H9 (cell line): ENCODE results near the gene MINDY4. TPM values are rescaled to one million over a fixed set of nuclear protein-coding genes. Genes with fewer than 3 reads are reported as not detected.

Source experiments
- DNase-seq: peaks from one replicate; pipeline ENCODE4 v3.0.0-alpha.2; 2017
- H2AFZ ChIP-seq: one replicate; pipeline ENCODE4 v1.6.1; 2013; ENCODE audit warnings: mild to moderate bottlenecking, low read length, control low read depth, moderate library complexity
- H2AK5ac ChIP-seq: 2 replicates; pipeline ENCODE4 v1.6.1; 2013; ENCODE audit warnings: low read length, control low read depth, mixed read lengths; ENCODE audit not compliant: insufficient read length
- H2BK120ac ChIP-seq: one replicate; pipeline ENCODE4 v1.6.1; 2013; ENCODE audit warnings: low read depth, mild to moderate bottlenecking, low read length, control low read depth, inconsistent platforms; ENCODE audit not compliant: poor library complexity, severe bottlenecking
- H2BK12ac ChIP-seq: 2 replicates; pipeline ENCODE4 v1.6.1; 2013; ENCODE audit warnings: low read length, control low read depth, mixed read lengths, low read depth; ENCODE audit not compliant: insufficient read length
- H2BK15ac ChIP-seq: 2 replicates; pipeline ENCODE4 v1.6.1; 2013; ENCODE audit warnings: low read depth, low read length, control low read depth
- H2BK20ac ChIP-seq: one replicate; pipeline ENCODE4 v1.6.1; 2013; ENCODE audit warnings: low read depth, mild to moderate bottlenecking, low read length, control low read depth, inconsistent platforms; ENCODE audit not compliant: poor library complexity, severe bottlenecking
- H2BK5ac ChIP-seq: 2 replicates; pipeline ENCODE4 v1.6.1; 2013; ENCODE audit warnings: low read length, control low read depth, mixed read lengths; ENCODE audit not compliant: insufficient read length
- H3K14ac ChIP-seq: 2 replicates; pipeline ENCODE4 v1.6.1; 2013; ENCODE audit warnings: low read length, control low read depth; ENCODE audit not compliant: insufficient read depth
- H3K18ac ChIP-seq: 2 replicates; pipeline ENCODE4 v1.6.1; 2013; ENCODE audit warnings: low read depth, mild to moderate bottlenecking, mixed read lengths, low read length, control low read depth; ENCODE audit not compliant: insufficient read length
- H3K23ac ChIP-seq: 2 replicates; pipeline ENCODE4 v1.6.1; 2013; ENCODE audit warnings: low read length, control low read depth, mixed read lengths, low read depth; ENCODE audit not compliant: insufficient read length
- H3K23me2 ChIP-seq: 2 replicates; pipeline ENCODE4 v1.6.1; 2013; ENCODE audit warnings: low read depth, mild to moderate bottlenecking, mixed read lengths, low read length, control low read depth; ENCODE audit not compliant: insufficient read length, poor library complexity, severe bottlenecking
- H3K27ac ChIP-seq: 2 replicates; pipeline ENCODE4 v1.5.1; 2013; ENCODE audit warnings: low read length, control low read depth, mixed read lengths, low read depth; ENCODE audit not compliant: insufficient read length
- H3K27me3 ChIP-seq: 2 replicates; pipeline ENCODE4 v1.6.1; 2013; ENCODE audit warnings: low read length, control low read depth, inconsistent platforms; ENCODE audit not compliant: insufficient read depth
- H3K4ac ChIP-seq: 2 replicates; pipeline ENCODE4 v1.6.1; 2013; ENCODE audit warnings: low read depth, mild to moderate bottlenecking, control low read depth, inconsistent platforms, low read length, moderate library complexity
- H3K4me1 ChIP-seq: 2 replicates; pipeline ENCODE4 v1.6.1; 2013; ENCODE audit warnings: low read length, control low read depth, inconsistent platforms; ENCODE audit not compliant: insufficient read depth
- H3K4me2 ChIP-seq: 2 replicates; pipeline ENCODE4 v1.6.1; 2013; ENCODE audit warnings: low read length, control low read depth, mixed read lengths; ENCODE audit not compliant: insufficient read length, insufficient read depth
- H3K56ac ChIP-seq: 2 replicates; pipeline ENCODE4 v1.6.1; 2013; ENCODE audit warnings: low read depth, mild to moderate bottlenecking, mixed read lengths, low read length, control low read depth; ENCODE audit not compliant: insufficient read length
- H3K79me1 ChIP-seq: 2 replicates; pipeline ENCODE4 v1.6.1; 2013; ENCODE audit warnings: low read depth, mild to moderate bottlenecking, moderate library complexity, low read length, control low read depth, inconsistent platforms; ENCODE audit not compliant: insufficient read depth, poor library complexity, severe bottlenecking
- H3K79me2 ChIP-seq: 2 replicates; pipeline ENCODE4 v1.6.1; 2013; ENCODE audit warnings: low read length, control low read depth, inconsistent platforms; ENCODE audit not compliant: insufficient read depth
- H3K9ac ChIP-seq: 2 replicates; pipeline ENCODE4 v1.6.1; 2013; ENCODE audit warnings: low read length, control low read depth, mixed read lengths; ENCODE audit not compliant: insufficient read length; ENCODE audit errors: extremely low read depth
- H3K9me3 ChIP-seq: one replicate; pipeline ENCODE4 v1.6.1; 2013; ENCODE audit warnings: low read depth, low read length, inconsistent platforms; ENCODE audit not compliant: control insufficient read depth
- H3T11ph ChIP-seq: one replicate; pipeline ENCODE4 v1.6.1; 2013; ENCODE audit warnings: mild to moderate bottlenecking, low read length, control low read depth, inconsistent platforms
- H4K20me1 ChIP-seq: one replicate; pipeline ENCODE4 v1.6.1; 2013; ENCODE audit not compliant: control insufficient read depth, insufficient read length, insufficient read depth
- H4K5ac ChIP-seq: 2 replicates; pipeline ENCODE4 v1.6.1; 2013; ENCODE audit warnings: low read depth, mild to moderate bottlenecking, mixed read lengths, low read length, control low read depth; ENCODE audit not compliant: insufficient read length
- H4K8ac ChIP-seq: replicated peaks from 2 replicates; pipeline ENCODE4 v1.6.1; 2013; ENCODE audit warnings: low read length, control low read depth, mixed read lengths, low read depth; ENCODE audit not compliant: insufficient read length
- H4K91ac ChIP-seq: 2 replicates; pipeline ENCODE4 v1.6.1; 2013; ENCODE audit warnings: low read depth, mild to moderate bottlenecking, moderate library complexity, mixed read lengths, low read length, control low read depth; ENCODE audit not compliant: insufficient read length
- H3K27ac Mint-ChIP-seq, 3 experiments: 2 replicates in 2 of 3; 3 replicates in 1 of 3; pipeline ENCODE4 v1.8.0; 2020 to 2021; ENCODE audit warnings: mixed read lengths in 3 of 3, mild to moderate bottlenecking in 1 of 3, moderate library complexity in 1 of 3
- H3K27me3 Mint-ChIP-seq: 2 replicates; pipeline ENCODE4 v1.8.0; 2021; ENCODE audit warnings: low read depth, mild to moderate bottlenecking, moderate library complexity, mixed read lengths
- H3K36me3 Mint-ChIP-seq, 3 experiments: 2 replicates in 2 of 3; 3 replicates in 1 of 3; pipeline ENCODE4 v1.8.0; 2020 to 2021; ENCODE audit warnings: low read depth in 3 of 3, mixed read lengths in 3 of 3; ENCODE audit not compliant: insufficient read depth in 1 of 3
- H3K4me1 Mint-ChIP-seq, 2 experiments: 2 replicates each; pipeline ENCODE4 v1.8.0; 2020; ENCODE audit warnings: mixed read lengths in 2 of 2
- H3K4me3 Mint-ChIP-seq, 2 experiments: 2 replicates in 1 of 2; 3 replicates in 1 of 2; pipeline ENCODE4 v1.8.0; 2020 to 2021; ENCODE audit warnings: mild to moderate bottlenecking in 2 of 2, mixed read lengths in 2 of 2, moderate library complexity in 1 of 2
- H3K9me3 Mint-ChIP-seq, 2 experiments: 2 replicates in 1 of 2; 3 replicates in 1 of 2; pipeline ENCODE4 v1.8.0; 2020; ENCODE audit warnings: mild to moderate bottlenecking in 2 of 2, mixed read lengths in 2 of 2, moderate library complexity in 1 of 2
- WGBS: extraction: QIAGEN DNeasy Blood & Tissue Kit; methylation state at CpG from one replicate; pipeline ENCODE4 v1.1.7; 2013; ENCODE audit warnings: missing lambda C conversion rate, low lambda C conversion rate, mixed read lengths; ENCODE audit not compliant: insufficient read length; ENCODE audit errors: extremely low coverage; 5-methylcytosine and 5-hydroxymethylcytosine counted together
- total RNA-seq: library from RNA; stranded (reverse); gene quantifications from 2 replicates; pipeline ENCODE4 v1.2.1, GENCODE V29; 2021
- TF ChIP-seq, protein P1 (sequence below): fragments of 200-600 bp; sonication (generic); conservative IDR thresholded peaks from 3 replicates; pipeline ENCODE4 v1.8.0; 2021; ENCODE audit warnings: antibody characterized with exemption, mild to moderate bottlenecking

MINDY4 gene
- total RNA-seq, 1 experiment from 2014 or later: 3.1 TPM

DNA sequence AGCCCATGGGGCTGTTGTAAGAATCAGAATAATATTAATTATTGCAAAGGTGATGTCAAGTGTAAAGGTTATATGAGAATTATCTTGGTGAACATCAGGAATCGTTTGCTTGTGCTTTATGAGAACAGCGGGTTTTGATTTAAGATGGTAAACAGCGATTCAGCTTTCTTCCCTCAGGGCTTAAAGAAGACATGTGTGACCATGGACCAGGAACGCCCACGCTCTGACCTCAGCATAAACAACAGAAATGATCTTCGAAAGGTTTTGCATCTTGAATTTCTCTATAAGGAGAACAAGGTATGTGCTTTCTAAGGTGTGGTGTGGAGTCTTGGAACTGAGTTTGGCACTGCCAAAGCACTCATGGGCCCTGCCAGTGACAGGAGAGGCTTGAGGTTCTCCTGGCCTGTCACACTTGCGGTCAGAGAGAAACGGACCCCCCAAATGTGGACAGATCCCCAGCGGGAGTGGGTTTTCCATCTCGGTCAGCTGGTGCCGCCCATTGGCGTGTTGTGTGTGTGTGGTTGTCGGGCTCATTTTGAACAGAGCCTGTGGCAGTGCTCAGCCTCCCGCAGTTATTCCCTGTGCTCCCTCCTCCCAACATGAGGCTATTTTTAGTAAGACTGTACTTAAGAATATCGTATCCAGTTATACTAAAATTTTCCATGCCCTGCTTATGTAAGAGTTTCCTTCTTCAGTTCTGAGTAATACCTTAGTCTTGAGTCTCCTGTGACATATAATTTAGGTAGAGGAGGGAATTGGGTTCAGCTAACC is 7.2 kb downstream of the MINDY4 start:
- no peaks in the 10 kb centered on the region for H3K4me1 Mint-ChIP-seq
- no peak overlapping the region for H4K8ac ChIP-seq
- H4K5ac ChIP-seq: no peak overlapping the region
- no peaks in the 10 kb centered on the region for H3K27me3 ChIP-seq
- no peaks in the 10 kb centered on the region for H3K4me1 ChIP-seq
- H3K27ac ChIP-seq: no peak overlapping the region
- H3K18ac ChIP-seq: no peak overlapping the region
- H3K23me2 ChIP-seq: no peaks in the 10 kb centered on the region
- no peaks in the 10 kb centered on the region for H3K79me2 ChIP-seq
- no peak overlapping the region for H3K23ac ChIP-seq
- no peak overlapping the region for H2AFZ ChIP-seq
- no peak overlapping the region for H2BK12ac ChIP-seq
- no peaks in the 10 kb centered on the region for H3K9me3 ChIP-seq
- no peak overlapping the region for H3K4me3 Mint-ChIP-seq
- no peak overlapping the region for H3K27ac Mint-ChIP-seq
- H2BK15ac ChIP-seq: no peak overlapping the region
- no peak overlapping the region for H2BK20ac ChIP-seq
- H2BK5ac ChIP-seq: no peak overlapping the region
- no peaks in the 10 kb centered on the region for H3K79me1 ChIP-seq
- H4K20me1 ChIP-seq: no peaks in the 10 kb centered on the region
- H3K14ac ChIP-seq: no peak overlapping the region
- no peak overlapping the region for H4K91ac ChIP-seq
- no CpG with 5 or more reads among the region's 15 CpGs for whole genome bisulfite sequencing
- H2BK120ac ChIP-seq: no peak overlapping the region
- DNase-seq: no peak
- TF ChIP-seq, protein P1, sequence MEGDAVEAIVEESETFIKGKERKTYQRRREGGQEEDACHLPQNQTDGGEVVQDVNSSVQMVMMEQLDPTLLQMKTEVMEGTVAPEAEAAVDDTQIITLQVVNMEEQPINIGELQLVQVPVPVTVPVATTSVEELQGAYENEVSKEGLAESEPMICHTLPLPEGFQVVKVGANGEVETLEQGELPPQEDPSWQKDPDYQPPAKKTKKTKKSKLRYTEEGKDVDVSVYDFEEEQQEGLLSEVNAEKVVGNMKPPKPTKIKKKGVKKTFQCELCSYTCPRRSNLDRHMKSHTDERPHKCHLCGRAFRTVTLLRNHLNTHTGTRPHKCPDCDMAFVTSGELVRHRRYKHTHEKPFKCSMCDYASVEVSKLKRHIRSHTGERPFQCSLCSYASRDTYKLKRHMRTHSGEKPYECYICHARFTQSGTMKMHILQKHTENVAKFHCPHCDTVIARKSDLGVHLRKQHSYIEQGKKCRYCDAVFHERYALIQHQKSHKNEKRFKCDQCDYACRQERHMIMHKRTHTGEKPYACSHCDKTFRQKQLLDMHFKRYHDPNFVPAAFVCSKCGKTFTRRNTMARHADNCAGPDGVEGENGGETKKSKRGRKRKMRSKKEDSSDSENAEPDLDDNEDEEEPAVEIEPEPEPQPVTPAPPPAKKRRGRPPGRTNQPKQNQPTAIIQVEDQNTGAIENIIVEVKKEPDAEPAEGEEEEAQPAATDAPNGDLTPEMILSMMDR: no peak
- no peak overlapping the region for H3K4me2 ChIP-seq
- no peak overlapping the region for H3K4ac ChIP-seq
- H3K9ac ChIP-seq: no peak overlapping the region
- no peaks in the 10 kb centered on the region for H3K27me3 Mint-ChIP-seq
- H3K36me3 Mint-ChIP-seq: peaks cover 0 to 15% (median 8%) of the 10 kb centered on the region in 3 experiments; a peak in 4 of 7 replicates
- H3K56ac ChIP-seq: no peak overlapping the region
- H3T11ph ChIP-seq: no peak overlapping the region
- H3K9me3 Mint-ChIP-seq: no peaks in the 10 kb centered on the region
- no peak overlapping the region for H2AK5ac ChIP-seq
